G401 (cell line): ENCODE measurements around the gene COG4. TPM values are rescaled to one million over a fixed set of nuclear protein-coding genes. Genes with fewer than 3 reads are reported as not detected.
A peak's percentile ranks its signal among the peaks of the same experiment; 100 is the strongest.
"Not testable (repeated sequence)": the region's sequence is repeated elsewhere in the genome, so short reads cannot be mapped to it uniquely, and the experiment has no call there.

Experiments used
- DNase-seq: peaks from one replicate; pipeline ENCODE4 v3.0.0-alpha.2; 2015; ENCODE audit warnings: low spot score
- in situ Hi-C: cut with HindIII; loops from 2 replicates; pipeline ENCODE4 v1.10.0; 2016; ENCODE audit warnings: low sequenced_read_pairs, mixed read lengths
- total RNA-seq: library from RNA; depleted of rRNA; stranded (reverse); fragments of >200 nt; shearing (Covaris generic); gene quantifications from 2 replicates; pipeline ENCODE4 v1.2.3, GENCODE V29; 2014

COG4 gene
- total RNA-seq, 1 experiment from 2014 or later: 97.0 TPM

DNA sequence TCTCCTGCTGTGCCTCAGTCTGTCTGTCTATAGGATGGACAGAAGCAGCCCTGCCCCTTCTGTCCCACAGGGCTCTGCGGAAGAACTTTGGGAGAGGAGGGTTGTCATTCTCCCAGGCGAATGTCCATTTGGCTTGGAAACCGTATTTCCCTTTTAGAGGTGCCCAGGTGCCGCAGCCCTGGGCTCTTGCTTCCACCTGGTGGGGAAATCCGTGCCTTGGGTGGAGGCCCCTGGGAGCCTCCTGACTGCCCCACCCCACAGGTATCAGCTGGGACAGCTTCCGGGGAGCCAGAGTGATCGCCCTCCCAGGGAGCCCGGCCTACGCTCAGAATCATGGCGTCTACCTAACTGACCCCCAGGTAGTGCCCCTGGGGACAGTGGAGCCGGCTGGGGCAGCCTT is 56.2 kb downstream of the COG4 start:
- in situ Hi-C loops: no loop called here

DNA sequence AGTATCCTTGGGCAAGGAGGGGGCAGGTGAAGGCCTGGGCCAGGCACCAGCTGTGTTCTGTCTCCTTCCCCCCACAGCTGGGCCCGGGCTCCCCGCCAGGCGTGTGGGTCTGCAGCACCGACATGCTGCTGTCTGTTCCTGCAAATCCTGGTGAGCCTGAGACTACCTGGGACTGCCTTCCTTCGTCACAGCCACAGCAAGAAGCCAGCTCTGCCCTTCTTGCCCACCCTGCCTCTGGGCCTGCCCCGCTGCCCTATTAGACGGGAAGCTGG is 56.6 kb downstream of the COG4 start:
- in situ Hi-C loops: no loop called here
- DNase-seq: no peak

More for the DNA sequence above, 56.2 kb downstream of the COG4 start:
- DNase-seq: no peak

DNA sequence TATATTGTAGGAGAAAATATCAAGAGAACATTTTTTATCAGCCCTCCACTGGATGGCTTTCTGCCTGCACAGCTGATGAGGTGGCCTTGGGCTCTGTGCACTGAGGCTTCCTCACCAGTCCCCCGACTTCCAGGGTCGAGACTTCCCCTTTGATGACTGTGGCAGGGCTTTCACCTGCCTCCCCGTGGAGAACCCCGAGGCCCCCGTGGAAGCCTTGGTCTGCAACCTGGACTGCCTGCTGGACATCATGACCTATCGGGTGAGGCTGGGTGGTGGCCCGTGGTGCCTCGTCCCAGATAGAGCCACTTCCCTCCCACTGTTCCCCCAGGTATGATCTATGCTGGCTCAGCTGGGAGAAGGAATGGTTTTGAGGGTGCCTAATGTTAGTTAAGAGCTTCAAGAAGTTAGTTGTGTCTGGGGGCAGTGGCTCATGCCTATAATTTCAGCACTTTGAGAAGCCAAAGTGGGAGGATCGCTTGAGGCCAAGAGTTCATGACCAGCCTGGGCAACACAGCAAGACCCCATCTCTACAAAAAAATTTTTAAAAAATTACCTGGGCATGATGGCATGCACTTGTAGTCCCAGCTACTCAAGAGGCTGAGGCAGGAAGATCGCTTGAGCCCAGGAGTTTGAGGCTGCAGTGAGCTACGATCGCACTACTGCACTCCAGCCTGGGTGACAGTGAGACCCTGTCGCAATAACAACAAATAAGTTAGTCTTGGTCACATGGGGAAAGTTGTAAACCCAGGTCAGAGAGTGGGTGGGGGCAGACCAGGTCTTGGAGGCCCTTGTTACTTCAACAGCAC is 57.2 kb downstream of the COG4 start:
- no peak for DNase-seq
- in situ Hi-C loops: no loop called here

DNA sequence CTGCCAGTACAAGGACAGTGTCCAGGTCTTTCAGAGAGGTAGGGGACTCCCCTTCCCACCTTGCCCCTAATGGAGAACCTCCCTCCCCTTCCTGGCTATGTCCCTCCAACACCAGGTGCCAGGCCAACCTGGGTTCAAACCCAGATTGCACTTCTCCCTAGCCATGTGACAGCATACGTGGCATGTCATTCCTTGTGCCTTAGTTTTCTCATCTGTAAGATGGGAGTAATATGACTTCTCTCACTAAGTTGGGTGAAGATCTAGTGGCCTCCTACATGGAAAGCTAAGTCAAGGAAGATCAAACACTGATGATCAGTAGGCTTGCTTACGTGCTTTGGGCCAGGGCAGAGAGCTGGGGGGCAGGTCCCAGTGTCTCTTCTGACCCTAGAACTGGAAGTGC is 60.1 kb downstream of the COG4 start:
- in situ Hi-C loops: no loop called here

DNA sequence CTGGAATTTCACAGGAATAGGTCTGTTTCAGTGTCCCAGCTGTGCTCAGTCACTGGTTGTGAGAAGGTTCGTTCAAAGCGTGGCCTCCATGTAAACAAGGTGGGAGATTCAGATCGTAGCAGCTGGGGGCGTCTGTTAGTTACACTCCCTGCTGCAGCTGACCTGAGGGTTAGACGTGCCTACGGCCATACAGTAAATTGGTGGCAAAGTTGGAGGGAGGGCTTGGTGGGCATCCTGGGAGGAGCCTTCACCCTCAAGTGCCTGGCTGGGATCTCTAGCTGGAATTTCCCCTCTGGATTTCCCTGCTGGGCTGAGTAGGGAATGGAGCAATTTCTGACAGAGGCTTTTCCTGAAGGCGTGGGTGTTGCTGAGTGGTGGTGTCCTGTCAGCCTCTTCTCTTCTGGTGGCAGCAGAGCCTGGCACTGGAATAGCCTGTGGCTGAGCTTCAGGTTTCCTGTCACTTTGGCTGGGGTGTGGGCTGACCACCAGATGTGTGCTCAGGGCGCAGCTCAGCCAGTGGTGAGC is 62.6 kb downstream of the COG4 start:
- no peak for DNase-seq
- in situ Hi-C loops: no loop called here

More for the DNA sequence above, 60.1 kb downstream of the COG4 start:
- no peak for DNase-seq

DNA sequence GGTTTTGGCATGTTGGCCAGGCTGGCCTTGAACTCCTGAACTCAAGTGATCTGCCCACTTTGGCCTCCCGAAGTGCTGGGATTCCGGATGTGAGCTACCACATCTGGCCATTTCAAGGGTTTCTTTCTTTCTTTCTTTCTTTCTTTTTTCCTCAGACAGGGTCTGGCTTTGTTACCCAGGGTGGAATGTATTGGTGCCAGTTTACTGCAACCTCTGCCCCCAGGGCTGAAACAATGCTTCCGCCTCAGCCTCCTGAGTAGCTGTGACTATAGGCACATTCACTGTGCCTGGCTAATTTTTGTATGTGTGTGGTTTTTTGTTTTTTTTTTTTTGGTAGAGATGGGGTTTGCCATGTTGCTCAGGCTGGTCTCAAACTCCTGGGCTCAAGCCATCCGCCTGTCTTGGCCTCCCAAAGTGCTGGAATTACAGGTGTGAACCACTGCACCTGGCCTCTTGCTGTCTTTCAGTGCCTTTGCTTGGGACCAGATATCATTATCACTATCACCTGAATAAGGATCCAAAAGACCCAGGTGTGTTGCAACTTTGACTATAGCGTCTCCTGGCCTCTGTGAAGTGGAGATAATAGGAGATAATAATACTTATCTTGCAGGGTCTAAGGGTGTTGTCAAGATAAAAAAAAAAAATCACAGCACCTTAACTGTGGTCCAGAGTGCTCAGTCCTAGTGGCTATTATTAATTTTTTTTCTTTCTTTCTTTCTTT is 65.7 kb downstream of the COG4 start:
- no peak for DNase-seq

DNA sequence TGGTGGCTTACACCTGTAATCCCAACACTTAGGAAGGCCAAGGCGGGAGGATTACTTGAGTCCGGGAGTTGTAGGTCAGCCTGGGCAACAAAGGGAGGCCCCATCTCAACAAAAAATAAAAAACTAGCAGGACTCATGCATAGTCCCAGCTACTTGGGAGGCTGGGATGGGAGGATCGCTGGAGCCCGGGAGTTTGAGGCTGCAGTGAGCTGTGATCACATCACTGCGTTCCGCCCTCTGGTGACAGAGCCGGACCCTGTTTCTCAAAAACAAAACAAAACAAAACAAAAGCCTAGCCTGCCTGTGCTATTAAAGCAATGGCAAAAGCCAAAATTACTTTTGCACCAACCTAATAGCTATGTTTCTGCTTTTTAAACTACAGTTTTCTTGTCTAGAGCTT is 67.4 kb downstream of the COG4 start:
- no peak for DNase-seq
- in situ Hi-C loops: no loop called here

More for the DNA sequence above, 65.7 kb downstream of the COG4 start:
- in situ Hi-C loops: no loop called here

DNA sequence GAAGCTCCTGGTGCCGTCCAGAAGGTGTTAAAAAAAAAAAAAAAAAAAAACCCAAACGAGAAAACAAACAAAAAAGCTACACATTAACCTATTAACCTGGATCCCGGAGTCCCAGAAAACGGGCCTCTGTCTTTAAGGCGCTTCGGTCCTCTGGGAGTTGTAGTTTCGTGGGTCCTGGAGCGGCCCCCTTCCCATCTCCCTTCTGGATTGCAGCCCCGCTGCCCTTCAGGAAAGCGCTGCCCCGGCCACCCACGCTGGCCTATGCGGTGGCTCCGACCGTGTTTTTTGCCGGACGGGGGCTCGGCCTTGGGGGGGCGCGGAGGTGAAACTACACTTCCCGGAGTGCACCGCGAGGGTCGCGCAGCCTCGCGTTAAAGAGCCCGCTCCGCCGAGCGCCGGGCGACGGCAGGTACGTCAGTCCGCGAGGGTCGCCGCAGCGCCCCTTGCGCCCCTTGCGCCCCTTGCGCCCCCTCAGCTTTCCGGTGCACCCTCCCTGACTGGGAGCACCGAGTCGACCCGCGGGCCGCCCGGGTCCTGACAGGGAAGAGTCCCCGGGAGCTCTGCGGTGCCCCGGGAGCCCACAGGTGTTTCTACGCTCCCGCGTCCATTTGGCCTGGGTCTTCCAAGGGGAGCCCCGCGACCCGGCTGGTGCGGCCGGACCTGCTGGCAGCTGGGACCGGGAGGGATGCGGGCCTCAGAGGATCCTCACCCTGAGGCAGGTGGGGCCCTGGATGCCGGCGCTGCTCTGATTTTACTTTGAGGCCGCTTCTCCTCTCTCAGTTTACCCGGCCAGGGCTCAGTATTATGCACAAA is 68.9 kb downstream of the COG4 start, which contains the start of gene FCSK:
Gene FCSK, plus strand, starts transcription at position 374 of the 813 bp plus-strand sequence. CDS start 8,596 bp downstream, outside the sequence.
- DNase-seq: peak; percentile 82
- in situ Hi-C loops: no loop called here

DNA sequence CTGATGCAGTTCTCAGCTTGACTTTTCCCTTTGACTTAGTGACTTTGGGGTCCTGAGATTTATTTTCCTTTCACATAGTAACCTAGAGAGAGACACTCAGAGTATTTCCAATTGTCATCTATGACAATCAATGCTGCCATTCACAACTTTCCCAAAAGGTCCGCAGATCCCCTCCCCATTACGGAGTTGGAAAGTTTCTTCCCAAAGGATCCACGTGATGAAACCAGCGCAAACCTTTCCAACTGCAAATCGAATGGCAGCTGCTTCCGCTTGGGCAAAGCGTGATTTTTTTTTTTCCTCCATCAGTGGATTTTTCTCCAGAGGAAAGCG is 69.5 kb downstream of the COG4 start:
- in situ Hi-C loops: no loop called here
- no peak for DNase-seq

DNA sequence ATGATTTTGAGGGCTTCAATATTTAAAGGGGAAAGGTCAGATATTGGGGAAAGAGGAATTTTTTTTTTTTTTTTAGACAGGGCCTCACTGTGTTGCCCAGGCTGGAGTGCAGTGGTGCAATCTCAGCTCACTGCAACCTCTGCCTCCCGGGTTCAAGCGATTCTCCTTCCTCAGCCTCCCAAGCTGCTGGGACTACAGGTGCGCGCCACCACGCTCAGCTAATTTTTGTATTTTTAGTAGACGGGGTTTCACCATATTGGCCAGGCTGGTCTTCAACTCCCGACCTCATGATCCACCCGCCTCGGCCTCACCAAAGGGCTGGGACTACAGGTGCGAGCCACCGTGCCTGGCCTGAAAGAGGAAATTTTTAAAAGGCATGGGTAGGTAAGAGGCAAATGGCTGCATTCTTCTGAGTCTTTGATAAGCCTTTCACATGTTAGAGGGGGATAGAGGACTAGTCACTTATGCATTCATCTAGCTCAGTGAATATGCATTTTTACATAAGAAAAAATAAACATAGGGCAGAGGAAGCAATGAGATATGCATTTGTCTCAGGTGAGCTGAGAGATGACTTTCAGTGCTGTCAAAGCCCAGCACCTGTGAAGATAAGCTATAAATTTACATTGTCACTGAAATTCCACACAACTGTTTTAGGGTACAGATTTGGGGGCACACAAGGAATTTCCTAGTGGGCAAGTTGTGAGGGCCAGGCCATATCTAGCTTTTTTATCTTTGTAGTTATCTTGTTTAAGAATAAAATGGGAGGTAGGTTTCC is 70.0 kb downstream of the COG4 start:
- in situ Hi-C loops: no loop called here

DNA sequence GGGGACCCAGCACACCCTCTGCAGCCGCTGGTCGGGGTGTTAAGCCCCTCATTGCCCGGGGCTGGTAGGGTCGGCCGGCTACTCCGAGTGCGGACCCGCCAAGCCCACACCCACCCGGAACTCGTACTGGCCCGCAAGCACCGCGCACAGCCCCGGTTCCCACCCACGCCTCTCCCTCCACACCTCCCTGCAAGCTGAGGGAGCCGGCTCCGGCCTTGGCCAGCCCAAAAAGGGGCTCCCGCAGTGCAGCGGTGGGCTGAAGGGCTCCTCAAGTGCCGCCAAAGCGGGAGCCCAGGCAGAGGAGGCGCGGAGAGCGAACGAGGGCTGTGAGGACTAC is 72.4 kb downstream of the COG4 start:
- DNase-seq, in situ Hi-C loops: not testable (repeated sequence)

More for the DNA sequence above, 70.0 kb downstream of the COG4 start:
- no peak for DNase-seq

DNA sequence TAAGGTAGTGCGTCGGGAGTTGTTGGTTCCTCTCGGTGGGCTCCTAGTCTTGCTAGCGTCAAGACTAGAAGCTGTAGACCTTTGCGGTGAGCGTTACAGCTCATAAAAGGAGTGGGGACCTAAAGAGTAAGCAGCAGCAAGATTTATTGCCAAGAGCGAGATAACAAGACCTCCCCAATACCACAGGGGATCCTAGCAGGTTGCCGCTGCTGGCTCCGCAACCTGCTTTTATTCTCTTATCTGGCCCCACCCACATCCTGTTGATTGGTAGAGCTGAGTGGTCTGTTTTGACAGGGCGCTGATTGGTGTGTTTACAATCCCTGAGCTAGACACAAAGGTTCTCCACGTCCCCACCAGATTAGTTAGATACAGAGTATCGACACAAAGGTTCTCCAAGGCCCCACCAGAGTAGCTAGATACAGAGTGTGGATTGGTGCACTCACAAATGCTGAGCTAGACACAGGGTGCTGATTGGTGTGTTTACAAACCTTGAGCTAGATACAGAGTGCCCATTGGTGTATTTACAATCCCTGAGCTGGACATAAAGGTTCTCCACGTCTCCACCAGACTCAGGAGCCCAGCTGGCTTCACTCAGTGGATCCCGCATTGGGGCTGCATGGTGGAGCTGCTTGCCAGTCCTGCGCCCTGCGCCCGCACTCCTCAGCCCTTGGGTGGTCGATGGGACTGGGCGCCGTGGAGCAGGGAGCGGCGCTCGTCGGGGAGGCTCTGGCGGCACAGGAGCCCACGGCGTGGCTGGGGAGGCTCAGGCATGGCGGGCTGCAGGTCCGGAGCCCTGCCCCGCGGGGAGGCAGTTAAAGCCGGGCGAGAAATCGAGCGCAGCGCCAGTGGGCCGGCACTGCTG is 73.0 kb downstream of the COG4 start:
- DNase-seq, in situ Hi-C loops: not testable (repeated sequence)

DNA sequence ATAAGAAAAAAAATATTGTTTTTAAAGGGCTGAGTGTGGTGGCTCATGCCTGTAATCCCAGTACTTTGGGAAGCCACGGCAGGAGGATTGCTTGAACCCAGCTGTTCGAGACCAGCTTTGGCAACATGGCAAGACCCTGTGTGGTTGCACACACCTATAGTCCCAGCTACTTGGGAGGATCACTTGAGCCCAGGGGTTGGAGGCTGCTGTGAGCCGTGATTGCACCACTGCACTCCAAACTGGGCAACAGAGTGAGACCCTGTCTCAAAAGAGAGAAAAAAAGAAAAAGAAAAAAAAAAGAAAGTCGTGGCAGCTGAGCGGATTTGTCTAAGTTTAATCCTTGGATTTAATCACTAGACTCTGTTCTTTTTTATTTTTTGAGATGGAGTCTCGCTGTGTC is 75.3 kb downstream of the COG4 start:
- DNase-seq: no peak
- in situ Hi-C loops: no loop called here

DNA sequence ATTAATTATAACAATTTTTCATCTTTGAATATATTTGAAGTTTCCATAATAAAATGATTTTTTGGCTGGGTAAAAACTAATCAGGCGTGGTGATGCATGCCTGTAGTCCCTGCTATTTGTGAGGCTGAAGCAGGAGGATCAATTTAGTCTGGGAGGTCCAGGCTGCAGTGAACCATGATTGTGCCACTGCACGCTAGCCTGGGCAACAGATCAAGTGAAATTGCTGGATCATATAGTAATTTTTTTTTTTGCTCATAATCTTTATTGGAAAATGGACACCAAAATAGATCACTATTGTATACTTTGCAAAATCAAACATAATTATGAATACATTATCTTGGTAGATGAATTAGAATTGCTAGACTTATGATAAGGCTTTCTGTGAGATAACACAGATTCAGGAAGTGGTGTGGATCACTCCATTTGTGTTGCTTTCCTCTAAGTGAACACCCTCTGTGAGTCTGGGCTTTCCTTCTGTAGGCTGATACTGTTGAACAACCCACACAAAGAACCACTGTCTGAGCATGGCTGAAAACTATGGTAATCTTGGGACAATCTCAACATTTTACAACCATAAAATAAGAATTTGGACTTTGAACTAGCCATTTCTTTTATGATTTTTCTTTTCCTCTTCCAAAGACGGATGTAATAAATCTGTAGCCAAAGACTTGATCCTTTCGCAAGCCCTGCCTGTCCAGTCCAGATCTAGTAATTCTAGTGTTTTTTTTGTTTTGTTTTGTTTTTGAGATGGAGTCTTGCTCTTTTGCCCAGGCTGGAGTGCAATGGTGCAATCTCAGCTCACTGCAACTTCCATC is 78.9 kb downstream of the COG4 start:
- no peak for DNase-seq
- in situ Hi-C loops: no loop called here

DNA sequence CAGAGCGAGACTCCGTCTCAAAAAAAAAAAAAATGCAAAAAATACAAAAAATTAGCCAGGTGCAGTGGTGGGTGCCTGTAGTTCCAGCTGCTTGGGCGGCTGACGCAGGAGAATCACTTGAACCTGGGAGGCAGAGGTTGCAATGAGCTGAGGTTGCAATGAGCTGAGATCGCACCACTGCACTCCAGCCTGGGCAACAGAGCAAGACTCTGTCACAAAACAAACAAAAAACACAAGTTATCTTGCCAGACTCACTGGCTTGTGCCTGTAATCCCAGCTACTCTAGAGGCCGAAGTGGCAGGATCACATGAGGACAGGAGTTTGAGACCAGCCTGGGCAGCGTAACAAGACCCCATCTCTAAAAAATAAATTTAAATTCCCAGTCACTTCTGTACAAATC is 81.0 kb downstream of the COG4 start:
- DNase-seq: no peak
- in situ Hi-C loops: no loop called here

DNA sequence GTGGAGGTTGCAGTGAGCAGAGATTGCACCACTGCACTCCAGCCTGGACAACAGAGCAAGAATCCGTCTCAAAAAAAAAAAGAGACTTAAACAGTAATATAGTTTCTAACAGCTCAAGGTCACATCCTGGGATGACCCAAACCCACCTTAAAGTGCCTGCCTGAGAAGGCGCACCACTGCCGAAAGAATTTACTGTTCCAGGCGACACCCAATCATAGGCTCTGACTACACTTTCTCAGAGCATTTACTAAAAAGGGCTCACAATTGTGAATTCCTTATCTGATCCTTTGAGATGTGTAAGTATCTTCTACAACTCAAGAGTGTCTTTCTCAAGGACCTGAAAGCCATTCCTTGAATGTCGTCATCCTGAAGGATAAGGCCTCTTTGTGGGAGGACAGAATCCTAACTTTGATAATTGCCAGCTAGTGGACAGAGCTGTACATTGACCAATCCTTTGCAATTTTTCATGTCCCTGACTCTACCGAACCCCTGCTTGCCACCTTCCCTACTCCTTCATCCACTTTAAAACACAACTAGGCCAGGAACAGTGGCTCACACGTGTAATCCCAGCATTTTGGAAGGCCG is 81.9 kb downstream of the COG4 start:
- DNase-seq: no peak
- in situ Hi-C loops: no loop called here

DNA sequence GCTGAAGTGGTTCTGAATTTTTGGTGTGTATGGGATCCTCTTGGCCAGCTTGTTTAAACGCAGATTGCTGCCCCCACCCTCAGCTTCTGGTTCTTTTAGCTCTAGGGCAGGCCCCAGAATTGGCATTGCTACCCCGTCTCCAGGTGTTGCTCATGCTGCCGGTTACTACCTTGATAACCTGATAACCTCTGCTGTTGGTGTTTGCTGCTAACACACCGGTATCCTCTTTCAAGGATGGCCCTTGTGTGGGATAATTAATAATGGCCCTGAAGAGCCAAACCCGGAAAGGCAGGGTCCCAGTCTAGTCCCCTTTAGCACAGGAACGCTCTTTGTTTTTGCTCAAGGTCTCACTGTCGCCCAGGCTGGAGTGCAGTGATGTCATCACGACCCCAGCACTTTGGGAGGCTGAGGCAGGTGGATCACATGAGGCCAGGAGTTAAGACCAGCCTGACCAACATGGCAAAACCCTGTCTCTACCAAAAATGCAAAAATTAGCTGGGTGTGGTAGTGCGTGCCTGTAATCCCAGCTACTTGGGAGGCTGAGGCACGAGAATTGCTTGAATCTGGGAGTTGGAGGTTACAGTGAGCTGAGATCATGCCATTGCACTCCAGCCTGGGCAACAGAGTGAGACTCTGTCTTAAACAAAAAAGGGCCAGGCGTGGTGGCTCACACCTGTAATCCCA is 83.2 kb downstream of the COG4 start:
- in situ Hi-C loops: no loop called here
- no peak for DNase-seq
